ENCODE measurements around the gene RGS11. TPM values are rescaled to one million over a fixed set of nuclear protein-coding genes. Genes with fewer than 3 reads are reported as not detected.

Gene RGS11
- total RNA-seq, 3 donors from 2014 or later, result 3.1 to 7.5 (median 5.9) TPM

DNA sequence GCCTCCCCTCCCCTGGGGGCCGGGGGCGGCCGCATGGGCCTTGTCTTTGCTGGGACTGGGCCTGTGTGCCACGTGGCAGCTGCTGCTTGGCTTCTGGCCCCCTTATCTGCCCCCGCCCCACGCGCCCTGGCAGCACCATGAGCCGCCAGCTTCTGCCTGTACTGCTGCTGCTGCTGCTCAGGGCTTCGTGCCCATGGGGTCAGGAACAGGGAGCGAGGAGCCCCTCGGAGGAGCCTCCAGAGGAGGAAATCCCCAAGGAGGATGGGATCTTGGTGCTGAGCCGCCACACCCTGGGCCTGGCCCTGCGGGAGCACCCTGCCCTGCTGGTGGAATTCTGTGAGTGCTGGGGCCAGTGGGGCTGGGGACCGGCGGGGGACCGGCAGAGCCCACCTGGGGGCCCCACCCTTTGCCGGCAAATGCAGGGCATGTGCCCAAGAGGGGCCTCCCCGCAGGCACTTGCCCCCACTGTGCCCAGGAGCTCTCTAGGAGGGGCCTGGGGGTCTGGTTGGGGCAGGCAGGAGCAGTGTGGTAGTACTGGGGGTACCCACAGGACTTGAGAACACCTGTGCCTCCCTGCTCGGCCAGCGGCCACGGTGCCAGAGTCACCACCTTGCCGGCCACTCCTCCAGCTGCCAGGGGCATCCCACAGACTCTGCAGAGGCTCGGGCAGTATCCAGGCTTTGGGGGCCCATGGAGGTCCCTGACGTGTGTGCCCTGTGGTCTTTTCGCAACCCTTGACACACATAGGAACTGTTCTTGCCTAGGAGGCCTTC is 7.5 kb upstream of the RGS11 start, which contains the start of gene PDIA2:
PDIA2 (plus strand) TSS at position 132 of the 773 bp plus-strand sequence; CDS start at position 138, 6 bp downstream.
- H3K27ac ChIP-seq, result no peak within 1 kb of the TSS
- no peak within 1 kb of the TSS for H3K4me3 ChIP-seq
- H3K9me3 ChIP-seq, result no peaks in the 10 kb centered on the region
- TF ChIP-seq, protein P1, sequence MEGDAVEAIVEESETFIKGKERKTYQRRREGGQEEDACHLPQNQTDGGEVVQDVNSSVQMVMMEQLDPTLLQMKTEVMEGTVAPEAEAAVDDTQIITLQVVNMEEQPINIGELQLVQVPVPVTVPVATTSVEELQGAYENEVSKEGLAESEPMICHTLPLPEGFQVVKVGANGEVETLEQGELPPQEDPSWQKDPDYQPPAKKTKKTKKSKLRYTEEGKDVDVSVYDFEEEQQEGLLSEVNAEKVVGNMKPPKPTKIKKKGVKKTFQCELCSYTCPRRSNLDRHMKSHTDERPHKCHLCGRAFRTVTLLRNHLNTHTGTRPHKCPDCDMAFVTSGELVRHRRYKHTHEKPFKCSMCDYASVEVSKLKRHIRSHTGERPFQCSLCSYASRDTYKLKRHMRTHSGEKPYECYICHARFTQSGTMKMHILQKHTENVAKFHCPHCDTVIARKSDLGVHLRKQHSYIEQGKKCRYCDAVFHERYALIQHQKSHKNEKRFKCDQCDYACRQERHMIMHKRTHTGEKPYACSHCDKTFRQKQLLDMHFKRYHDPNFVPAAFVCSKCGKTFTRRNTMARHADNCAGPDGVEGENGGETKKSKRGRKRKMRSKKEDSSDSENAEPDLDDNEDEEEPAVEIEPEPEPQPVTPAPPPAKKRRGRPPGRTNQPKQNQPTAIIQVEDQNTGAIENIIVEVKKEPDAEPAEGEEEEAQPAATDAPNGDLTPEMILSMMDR (IDR thresholded peaks at IDR 0.05), result no peak
- no peak for TF ChIP-seq POLR2AphosphoS5 (IDR thresholded peaks at IDR 0.05)
- no peak for TF ChIP-seq POLR2A (IDR thresholded peaks at IDR 0.05)
- intact Hi-C loops (cut with DNase I; ENCODE audit: low total_unique reads), result no loop called here
- H3K27me3 ChIP-seq, result peaks cover 7 to 36% of the 10 kb centered on the region in 2 donors
- peaks cover 6 to 7% of the 10 kb centered on the region in 2 donors for H3K4me1 ChIP-seq
- DNase-seq (ENCODE audit: low spot score in 2 of 2), result no peak
- H3K36me3 ChIP-seq, result no peaks in the 10 kb centered on the region

DNA sequence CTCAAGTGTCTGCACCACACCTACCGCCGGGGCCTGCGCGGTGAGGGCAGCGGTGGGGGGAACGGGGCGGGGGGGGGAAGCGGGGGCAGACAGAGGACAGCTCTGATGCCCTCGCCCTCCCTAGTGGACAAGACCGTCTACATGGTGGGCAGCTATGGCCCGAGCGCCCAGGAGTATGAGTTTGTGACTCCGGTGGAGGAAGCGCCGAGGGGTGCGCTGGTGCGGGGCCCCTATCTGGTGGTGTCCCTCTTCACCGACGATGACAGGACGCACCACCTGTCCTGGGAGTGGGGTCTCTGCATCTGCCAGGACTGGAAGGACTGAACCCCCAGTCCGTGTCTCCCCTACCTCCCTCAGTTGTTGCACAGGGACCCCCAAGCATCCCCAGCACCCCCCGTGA is 6.7 kb upstream of the RGS11 start:
- Histone ChIP-seq H3K27me3 (peaks cover 7 to 36% of the 10 kb centered on the region in 2 donors), H3K4me3 (no peak overlapping the region), H3K4me1 (peaks cover 6 to 7% of the 10 kb centered on the region in 2 donors), H3K27ac (no peak overlapping the region), H3K36me3 (no peaks in the 10 kb centered on the region), H3K9me3 (no peaks in the 10 kb centered on the region)
- no peak for DNase-seq (ENCODE audit: low spot score in 2 of 2)
- TF ChIP-seq POLR2AphosphoS5 (IDR thresholded peaks at IDR 0.05), result no peak
- no peak for TF ChIP-seq POLR2A (IDR thresholded peaks at IDR 0.05)
- TF ChIP-seq, protein P1 (IDR thresholded peaks at IDR 0.05), result no peak
- intact Hi-C loops (cut with DNase I; ENCODE audit: low total_unique reads), result no loop called here

DNA sequence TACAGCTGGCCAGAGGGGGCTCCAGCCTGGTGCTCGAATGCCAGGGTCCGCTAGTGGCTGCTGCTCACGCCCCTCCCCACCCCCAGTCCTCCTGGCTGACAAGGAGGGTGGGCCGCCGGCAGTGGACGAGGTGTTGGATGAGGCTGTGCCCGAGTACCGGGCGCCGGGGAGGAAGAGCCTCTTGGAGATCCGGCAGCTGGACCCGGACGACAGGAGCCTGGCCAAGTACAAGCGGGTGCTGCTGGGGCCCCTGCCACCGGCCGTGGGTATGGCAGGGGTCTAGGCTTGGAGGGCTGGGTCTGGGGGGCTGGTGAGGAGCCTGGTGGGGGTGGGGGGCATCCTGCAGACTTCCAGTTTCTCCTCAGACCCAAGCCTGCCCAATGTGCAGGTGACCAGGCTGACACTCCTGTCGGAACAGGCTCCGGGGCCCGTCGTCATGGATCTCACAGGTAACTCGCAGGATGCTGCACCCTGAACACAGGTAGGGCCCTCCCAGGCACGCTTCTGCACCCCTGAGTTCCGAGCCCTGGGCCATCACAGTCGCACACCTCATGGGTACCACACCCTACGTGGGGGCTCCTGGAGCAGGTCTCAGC is 6.0 kb upstream of the RGS11 start:
- Histone ChIP-seq H3K27ac (no peak overlapping the region), H3K4me3 (no peak overlapping the region), H3K9me3 (no peaks in the 10 kb centered on the region), H3K36me3 (no peaks in the 10 kb centered on the region), H3K27me3 (peaks cover 7 to 36% of the 10 kb centered on the region in 2 donors), H3K4me1 (peaks cover 6 to 7% of the 10 kb centered on the region in 2 donors)
- no peak for DNase-seq (ENCODE audit: low spot score in 2 of 2)
- intact Hi-C loops (cut with DNase I; ENCODE audit: low total_unique reads), result no loop called here
- TF ChIP-seq POLR2A (IDR thresholded peaks at IDR 0.05) (no peak), POLR2AphosphoS5 (IDR thresholded peaks at IDR 0.05) (no peak)
- TF ChIP-seq, protein P1 (IDR thresholded peaks at IDR 0.05), result no peak

DNA sequence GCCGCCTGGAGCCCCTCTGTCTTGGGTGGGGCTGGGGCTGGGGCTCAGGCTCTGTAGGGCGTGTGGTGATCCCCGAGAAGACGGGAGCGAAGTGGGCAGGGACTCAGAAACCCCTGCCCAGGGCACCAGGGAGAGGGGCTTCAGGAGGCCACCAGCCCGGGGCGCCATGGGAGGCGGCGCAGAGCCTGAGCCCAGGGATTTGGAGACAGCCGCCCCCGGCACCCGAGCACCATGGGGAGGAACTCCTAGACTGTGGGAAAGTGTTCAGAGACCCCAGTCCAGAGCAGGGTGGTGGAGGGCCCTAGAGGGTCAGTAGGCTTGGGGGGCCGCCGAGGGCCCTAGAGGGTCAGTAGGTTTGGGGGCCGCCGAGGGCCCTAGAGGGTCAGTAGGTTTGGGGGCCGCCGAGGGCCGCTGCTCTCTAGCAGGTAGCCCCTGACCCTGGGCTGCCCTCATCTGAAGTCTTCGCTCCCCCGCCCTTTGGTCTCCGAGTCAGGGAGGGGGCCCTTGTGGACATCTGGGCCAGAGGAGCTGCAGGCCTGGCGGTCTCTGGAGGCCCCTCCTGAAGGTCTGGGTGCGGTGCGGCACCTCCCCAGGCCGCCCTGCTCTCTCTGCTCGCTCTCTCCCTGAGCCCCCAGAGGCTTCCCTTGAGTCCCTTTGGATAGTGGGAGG is 5.4 kb upstream of the RGS11 start:
- TF ChIP-seq, protein P1 (IDR thresholded peaks at IDR 0.05), result no peak
- no peak for TF ChIP-seq POLR2AphosphoS5 (IDR thresholded peaks at IDR 0.05)
- no peak for TF ChIP-seq POLR2A (IDR thresholded peaks at IDR 0.05)
- Histone ChIP-seq H3K4me1 (peaks cover 6 to 7% of the 10 kb centered on the region in 2 donors), H3K36me3 (no peaks in the 10 kb centered on the region), H3K9me3 (no peaks in the 10 kb centered on the region), H3K27ac (no peak overlapping the region), H3K4me3 (peak overlapping the region; percentile 19 to 62 (median 23)), H3K27me3 (peaks cover 7 to 36% of the 10 kb centered on the region in 2 donors)
- intact Hi-C loops (cut with DNase I; ENCODE audit: low total_unique reads), result no loop called here
- DNase-seq (ENCODE audit: low spot score in 2 of 2), result no peak

All from breast epithelium (tissue), 4 donors.